Measurements from ENCODE around the gene KIF2A. TPM values are rescaled to one million over a fixed set of nuclear protein-coding genes. Genes with fewer than 3 reads are reported as not detected.

The KIF2A gene
- total and polyA plus RNA-seq, 9 of the 15 experiments (the other 6 are each of a cell fraction or from before 2014, with no cell fraction given) = 42.6 to 126 (median 77.6) TPM

GRCh38 chr5:62299600-62299999 is 6.4 kb upstream of the KIF2A start (continued):
- no peak for TF ChIP-seq CHD7 (IDR thresholded peaks at IDR 0.05; ENCODE audit: low read depth, low read length)
- TF ChIP-seq ZNF146 (CRISPR knock-in tag; IDR thresholded peaks at IDR 0.05; ENCODE audit: unreplicated experiment) = no peak
- TF ChIP-seq CREB1 (IDR thresholded peaks at IDR 0.05) = no peak
- no peak for TF ChIP-seq CREB1 (CRISPR knock-in tag; IDR thresholded peaks at IDR 0.05)
- TF ChIP-seq ZEB2 (IDR thresholded peaks at IDR 0.05) = no peak
